ENCODE results near the gene ABCC1.
"Not testable (repeated sequence)": the region's sequence is repeated elsewhere in the genome, so short reads cannot be mapped to it uniquely, and the experiment has no call there.

Gene ABCC1

DNA sequence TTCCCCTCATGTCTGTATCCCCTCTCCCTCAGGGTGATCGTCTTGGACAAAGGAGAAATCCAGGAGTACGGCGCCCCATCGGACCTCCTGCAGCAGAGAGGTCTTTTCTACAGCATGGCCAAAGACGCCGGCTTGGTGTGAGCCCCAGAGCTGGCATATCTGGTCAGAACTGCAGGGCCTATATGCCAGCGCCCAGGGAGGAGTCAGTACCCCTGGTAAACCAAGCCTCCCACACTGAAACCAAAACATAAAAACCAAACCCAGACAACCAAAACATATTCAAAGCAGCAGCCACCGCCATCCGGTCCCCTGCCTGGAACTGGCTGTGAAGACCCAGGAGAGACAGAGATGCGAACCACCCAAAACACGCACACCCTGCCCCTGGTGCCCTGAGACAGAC lies 191.7 kb downstream of the ABCC1 start:
- no peak for DNase-seq (ENCODE audit: low read depth)

DNA sequence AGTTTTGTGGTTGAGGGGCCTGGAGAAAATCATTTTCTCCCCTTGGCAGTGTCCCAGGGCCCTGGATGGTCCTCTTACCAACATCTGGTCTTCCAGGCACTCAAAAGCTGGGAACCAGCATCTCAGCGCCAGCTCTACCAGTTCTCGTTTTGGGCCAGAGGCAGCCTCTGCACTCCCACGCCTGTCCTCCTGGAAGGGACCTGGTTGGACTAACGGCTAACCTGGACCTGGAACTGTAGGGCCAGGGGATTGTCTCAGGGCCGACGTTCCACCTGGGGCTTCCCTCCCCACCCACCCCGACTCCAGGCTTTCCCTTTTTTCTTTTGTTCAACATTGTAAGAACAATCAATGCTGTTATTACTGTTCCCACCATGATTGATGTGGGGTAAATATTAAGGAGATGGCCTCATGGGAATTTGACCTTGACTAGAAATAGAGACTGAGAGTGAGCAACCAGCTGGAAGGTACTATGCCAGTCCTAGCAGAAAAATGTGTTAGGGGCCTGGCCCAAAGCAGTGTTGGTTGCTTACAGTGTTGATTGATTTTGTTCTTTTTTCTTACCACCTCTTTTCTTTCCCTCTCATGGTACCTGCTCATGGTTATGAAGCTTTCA lies 192.5 kb downstream of the ABCC1 start:
- DNase-seq (ENCODE audit: low read depth), result no peak

DNA sequence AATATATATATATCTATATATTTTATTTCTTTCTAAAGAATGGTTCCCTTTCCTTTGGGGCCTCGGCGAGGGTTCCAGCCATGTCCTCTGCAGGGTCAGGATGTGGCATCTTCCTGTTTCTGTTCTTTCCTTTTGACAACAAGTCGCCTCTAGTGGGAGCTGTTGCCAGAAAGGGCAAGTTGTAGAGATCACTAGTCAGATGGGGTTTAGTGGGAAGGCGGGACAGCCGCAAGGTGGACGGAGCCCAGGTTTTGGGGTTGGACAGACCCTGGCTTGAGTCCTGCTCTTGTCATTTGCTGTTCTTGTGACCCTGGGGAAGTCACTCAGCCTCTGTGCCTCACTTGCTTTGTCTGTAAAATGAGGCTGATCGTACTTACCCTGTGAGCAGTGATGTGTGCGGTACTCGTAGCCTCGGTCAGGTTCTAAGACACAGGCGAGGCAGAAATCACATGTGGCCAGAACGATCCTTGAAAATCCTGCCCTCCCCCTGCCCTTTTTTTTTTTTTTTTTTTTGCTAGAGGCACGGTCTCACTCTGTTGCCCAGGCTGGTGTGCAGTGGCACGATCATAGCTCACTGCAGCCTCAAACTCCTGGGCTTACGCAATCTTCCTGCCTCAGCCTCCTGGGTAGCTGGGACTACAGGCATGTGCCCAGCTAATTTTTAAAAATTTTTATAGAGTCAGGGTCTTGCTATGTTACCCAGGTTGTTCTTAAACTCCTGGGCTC lies 193.8 kb downstream of the ABCC1 start:
- DNase-seq (ENCODE audit: low read depth), result no peak

GRCh38 chr16:16143931-16144330 lies 194.5 kb downstream of the ABCC1 start:
- DNase-seq (ENCODE audit: low read depth), result no peak

GRCh38 chr16:16144416-16144815 lies 195.0 kb downstream of the ABCC1 start:
- DNase-seq (ENCODE audit: low read depth), result no peak

GRCh38 chr16:16145286-16145685 lies 195.9 kb downstream of the ABCC1 start:
- DNase-seq (ENCODE audit: low read depth), result no peak

DNA sequence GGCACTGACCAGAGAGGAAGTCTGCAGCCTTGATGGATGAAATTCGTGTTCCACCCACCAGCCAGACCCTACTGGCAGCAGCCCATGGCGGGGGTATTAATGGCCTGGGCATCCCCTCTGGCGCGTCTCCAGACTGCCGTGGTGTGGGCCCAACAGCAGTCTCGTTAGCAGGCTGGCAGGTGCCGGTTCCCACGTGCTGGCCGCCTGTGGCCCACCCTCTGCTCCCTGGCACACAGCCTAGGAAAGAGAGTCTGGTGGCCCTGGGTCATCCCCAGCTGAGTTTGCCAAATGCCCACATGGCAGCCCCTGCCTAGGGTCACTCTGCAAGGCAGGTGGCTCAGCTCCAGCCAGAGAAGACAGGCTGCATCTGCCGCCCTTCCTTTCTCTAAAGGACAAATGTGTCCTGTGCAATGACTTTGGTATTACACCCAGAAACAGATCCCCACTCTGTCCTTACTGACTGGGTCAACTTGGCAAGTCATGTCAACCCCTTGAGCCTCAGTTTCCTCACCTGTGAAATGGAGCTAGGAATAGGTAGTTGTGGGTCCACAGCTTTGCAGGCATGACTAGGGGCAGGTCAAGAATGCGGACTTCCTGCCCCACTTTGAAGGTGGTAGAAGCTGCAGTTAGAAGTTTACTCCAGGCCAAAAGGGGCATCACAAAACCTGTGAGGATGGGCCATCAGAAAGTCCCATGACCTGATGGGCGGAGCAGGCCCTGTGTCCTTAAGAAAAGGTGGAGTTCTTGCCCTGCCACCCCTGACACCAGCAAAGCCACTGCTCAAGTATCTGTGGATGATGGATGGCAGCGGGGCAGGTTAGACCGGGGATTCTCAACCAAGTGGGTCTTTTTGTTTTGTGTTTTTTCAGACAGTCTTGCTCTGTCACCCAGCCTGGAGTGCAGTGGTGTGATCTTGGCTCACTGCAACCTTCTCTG lies 197.2 kb downstream of the ABCC1 start:
- DNase-seq (ENCODE audit: low read depth), result no peak

DNA sequence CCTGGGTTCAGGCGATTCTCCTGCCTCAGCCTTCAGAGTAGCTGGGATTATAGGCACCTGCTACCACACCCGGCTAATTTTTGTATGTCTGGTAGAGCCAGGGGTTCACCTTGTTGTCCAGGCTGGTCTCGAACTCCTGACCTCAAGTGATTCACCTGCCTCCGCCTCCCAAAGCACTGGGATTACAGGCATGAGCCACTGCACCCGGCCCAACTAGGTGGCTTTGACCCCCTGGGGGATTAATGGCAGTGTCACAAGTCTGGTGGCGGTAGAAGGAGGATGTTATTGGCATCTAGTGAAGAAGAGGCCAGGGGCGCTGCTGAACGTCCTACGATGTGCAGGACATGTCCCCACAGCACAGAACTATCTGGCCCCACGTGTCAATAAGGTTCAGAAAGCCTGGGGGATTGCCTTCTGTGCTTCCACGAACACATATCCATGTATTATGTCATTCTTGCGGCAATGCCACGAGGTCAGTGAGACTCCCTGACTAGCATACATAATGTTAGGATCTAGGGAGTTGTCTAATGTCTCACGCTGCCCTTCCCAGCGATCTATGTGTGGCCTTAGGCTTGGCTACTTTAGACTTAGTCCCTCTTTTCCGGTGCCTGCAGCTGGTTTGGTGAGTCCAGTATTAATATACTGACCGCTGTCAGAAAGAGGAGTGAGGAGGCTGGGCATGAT lies 198.0 kb downstream of the ABCC1 start:
- DNase-seq (ENCODE audit: low read depth), result no peak

GRCh38 chr16:16148000-16148599 lies 198.7 kb downstream of the ABCC1 start:
- not testable (repeated sequence) for DNase-seq (ENCODE audit: low read depth)

- DNase-seq (ENCODE audit: low read depth), result no peak
These were observed 199.3 kb downstream of the ABCC1 start for GRCh38 chr16:16148755-16149154.

GRCh38 chr16:16149710-16150116 lies 200.3 kb downstream of the ABCC1 start:
- no peak for DNase-seq (ENCODE audit: low read depth)

- DNase-seq (ENCODE audit: low read depth), result no peak
These were observed 200.9 kb downstream of the ABCC1 start for GRCh38 chr16:16150117-16150877.

GRCh38 chr16:16150878-16151152 lies 201.4 kb downstream of the ABCC1 start:
- DNase-seq (ENCODE audit: low read depth), result no peak

- DNase-seq (ENCODE audit: low read depth), result no peak
These were observed 201.9 kb downstream of the ABCC1 start for GRCh38 chr16:16151315-16151714.

DNA sequence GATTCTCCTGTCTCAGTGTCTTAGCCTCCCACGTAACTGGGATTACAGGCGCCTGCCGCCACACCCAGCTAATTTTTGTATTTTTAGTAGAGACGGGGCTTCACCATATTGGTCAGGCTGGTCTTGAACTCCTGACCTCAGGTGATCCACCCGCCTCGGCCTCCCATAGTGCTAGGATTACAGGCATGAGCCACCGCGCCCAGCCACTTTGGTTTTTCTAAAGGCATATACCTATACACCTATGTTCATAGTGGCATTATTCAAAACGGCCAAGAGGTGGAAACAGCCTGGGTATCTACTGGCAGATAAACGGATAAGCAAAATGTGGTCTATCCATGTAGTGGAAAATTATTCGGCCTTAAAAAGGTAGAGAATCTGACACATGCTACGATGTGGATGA lies 203.6 kb downstream of the ABCC1 start:
- DNase-seq (ENCODE audit: low read depth), result not testable (repeated sequence)

GRCh38 chr16:16154281-16154951 lies 205.0 kb downstream of the ABCC1 start:
- DNase-seq (ENCODE audit: low read depth), result no peak

DNA sequence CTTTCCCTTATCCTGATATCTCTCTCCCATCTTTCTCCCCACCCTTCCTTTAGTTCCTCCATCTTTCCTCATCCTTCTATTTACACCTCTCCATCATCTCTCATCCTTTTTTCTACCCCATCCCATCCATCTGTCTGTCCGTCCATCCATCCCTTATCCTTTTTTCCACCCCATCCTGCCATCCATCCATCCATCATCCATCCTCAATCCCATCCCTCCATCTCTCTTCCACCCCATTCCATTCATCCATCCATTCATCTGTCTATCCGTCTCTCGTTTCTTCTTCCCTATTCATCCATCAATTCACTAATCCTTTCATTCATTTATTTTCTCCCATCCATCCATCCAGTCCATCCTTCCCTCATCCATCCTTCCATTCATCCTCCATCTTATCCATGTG lies 205.8 kb downstream of the ABCC1 start:
- no peak for DNase-seq (ENCODE audit: low read depth)

GRCh38 chr16:16157166-16157565 lies 207.8 kb downstream of the ABCC1 start:
- no peak for DNase-seq (ENCODE audit: low read depth)

DNA sequence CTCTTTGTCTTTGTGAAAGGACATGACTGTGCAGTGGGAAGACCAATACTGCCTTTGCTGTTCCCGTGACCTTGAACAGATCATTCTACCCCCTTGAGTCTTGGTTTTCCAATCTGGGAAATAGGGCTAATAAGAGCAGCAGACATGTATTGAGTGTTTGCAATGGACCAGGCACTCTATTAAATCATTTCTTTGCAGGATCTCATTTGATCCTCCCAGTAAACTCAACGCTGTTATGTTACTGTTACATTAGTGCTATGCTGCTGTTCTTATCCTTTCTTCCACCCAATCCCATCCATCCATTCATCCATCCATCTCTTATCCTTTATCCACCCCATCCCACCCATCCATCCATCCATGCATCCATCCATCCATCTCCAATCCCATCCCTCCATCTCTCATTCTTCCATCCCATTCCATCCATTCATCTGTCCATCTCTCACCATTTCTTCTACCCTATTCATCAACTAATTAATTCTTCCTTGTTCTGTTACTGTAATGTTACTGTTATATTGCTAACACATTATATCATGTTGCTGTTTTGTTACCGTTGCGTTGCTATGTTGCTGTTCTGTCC lies 208.8 kb downstream of the ABCC1 start:
- no peak for DNase-seq (ENCODE audit: low read depth)

GRCh38 chr16:16158741-16159374 lies 209.4 kb downstream of the ABCC1 start:
- DNase-seq (ENCODE audit: low read depth), result no peak

Measured in stromal cell of bone marrow (primary cell).